Common myeloid progenitor, CD34-positive (primary cell): Measurements from ENCODE around the gene WASHC2A.
A peak's percentile ranks its signal among the peaks of the same experiment; 100 is the strongest.
"Not testable (repeated sequence)": the region's sequence is repeated elsewhere in the genome, so short reads cannot be mapped to it uniquely, and the experiment has no call there.

Experiments used
- CTCF ChIA-PET: fragments of 350-600 bp; sonication (Branson Sonifier 250); formaldehyde crosslinking; loops from one replicate; lab custom pipeline; 2021; ENCODE audit warnings: antibody characterized with exemption; lab: Charles Lee
- POLR2A ChIA-PET: fragments of 350-600 bp; sonication (Branson Sonifier 250); formaldehyde crosslinking; loops from one replicate; lab custom pipeline; 2021; ENCODE audit warnings: antibody characterized with exemption; lab: Charles Lee
- DNase-seq, 3 donors: peaks; one replicate each; pipeline versions ENCODE4 v3.0.0 to v3.0.0-alpha.2; 2013
- H3K27ac ChIP-seq, 2 experiments: 1 replicate in 1 of 2; 2 replicates in 1 of 2; pipeline ENCODE4 v1.7.0; 2013; ENCODE audit warnings: inconsistent platforms in 2 of 2, low read length in 2 of 2, mild to moderate bottlenecking in 2 of 2, low read depth in 1 of 2, moderate library complexity in 1 of 2; ENCODE audit not compliant: severe bottlenecking in 2 of 2, insufficient read depth in 1 of 2, poor library complexity in 1 of 2
- H3K27me3 ChIP-seq, 5 experiments: replicated peaks in 2 of 5; 1 replicate in 3 of 5; 2 replicates in 2 of 5; pipeline versions ENCODE4 v1.6.1 to v1.7.0; 2013; ENCODE audit warnings: low read length in 4 of 5, mild to moderate bottlenecking in 2 of 5, moderate library complexity in 2 of 5, inconsistent platforms in 1 of 5; ENCODE audit not compliant: insufficient read depth in 5 of 5, control insufficient read depth in 4 of 5
- H3K36me3 ChIP-seq, 4 experiments: 1 replicate in 2 of 4; 2 replicates in 2 of 4; pipeline versions ENCODE4 v1.6.1 to v1.7.0; 2013; ENCODE audit warnings: low read length in 3 of 4, control low read depth in 1 of 4, mild to moderate bottlenecking in 1 of 4; ENCODE audit not compliant: control insufficient read depth in 4 of 4, insufficient read depth in 4 of 4
- H3K4me1 ChIP-seq, 4 experiments: 1 replicate in 3 of 4; 2 replicates in 1 of 4; pipeline versions ENCODE4 v1.6.1 to v1.7.1; 2013; ENCODE audit warnings: low read length in 3 of 4, mild to moderate bottlenecking in 3 of 4, control low read depth in 1 of 4, inconsistent platforms in 1 of 4, moderate library complexity in 1 of 4; ENCODE audit not compliant: control insufficient read depth in 4 of 4, insufficient read depth in 4 of 4; ENCODE audit errors: control extremely low read depth in 1 of 4
- H3K4me3 ChIP-seq, 7 experiments: 1 replicate in 4 of 7; 2 replicates in 3 of 7; pipeline versions ENCODE4 v1.5.1 to v1.7.0; 2013; ENCODE audit warnings: mild to moderate bottlenecking in 7 of 7, low read length in 6 of 7, moderate library complexity in 6 of 7, inconsistent platforms in 2 of 7, low read depth in 2 of 7, control low read depth in 1 of 7; ENCODE audit not compliant: insufficient read depth in 4 of 7, control insufficient read depth in 1 of 7; ENCODE audit errors: extremely low read depth in 1 of 7
- H3K9me3 ChIP-seq, 5 experiments: 1 replicate in 4 of 5; 2 replicates in 1 of 5; pipeline versions ENCODE4 v1.6.1 to v1.7.1; 2013; ENCODE audit warnings: low read length in 4 of 5, mild to moderate bottlenecking in 2 of 5, inconsistent platforms in 1 of 5, low read depth in 1 of 5, moderate library complexity in 1 of 5; ENCODE audit not compliant: control insufficient read depth in 4 of 5, insufficient read depth in 2 of 5; ENCODE audit errors: control extremely low read depth in 1 of 5
- WGBS: methylation state at CpG from one replicate; pipeline ENCODE4 v1.1.5; 2013; ENCODE audit not compliant: insufficient coverage; 5-methylcytosine and 5-hydroxymethylcytosine counted together

Gene WASHC2A

GRCh38 chr10:50127770-50128292 is 60.1 kb downstream of the WASHC2A start:
- POLR2A ChIA-PET = not testable (repeated sequence)

GRCh38 chr10:50131245-50131965 is 63.7 kb downstream of the WASHC2A start:
- 100% methylated on average over 2 of the region's 8 CpGs for WGBS

More at GRCh38 chr10:50127770-50128292, 60.1 kb downstream of the WASHC2A start:
- H3K36me3 ChIP-seq = peaks cover 0 to 29% (median 3%) of the 10 kb centered on the region in 4 experiments
- H3K9me3 ChIP-seq, DNase-seq, H3K4me3 ChIP-seq, H3K4me1 ChIP-seq, CTCF ChIA-PET, H3K27me3 ChIP-seq, H3K27ac ChIP-seq: not testable (repeated sequence)
- WGBS = no CpG with 5 or more reads among the region's 5 CpGs

GRCh38 chr10:50132322-50132721 is 64.6 kb downstream of the WASHC2A start:
- POLR2A ChIA-PET, H3K27ac ChIP-seq, H3K4me3 ChIP-seq, H3K4me1 ChIP-seq, CTCF ChIA-PET, DNase-seq, H3K9me3 ChIP-seq, H3K27me3 ChIP-seq: not testable (repeated sequence)
- 83% methylated on average over 1 of the region's 6 CpGs for WGBS
- H3K36me3 ChIP-seq = peaks cover 0 to 17% (median 3%) of the 10 kb centered on the region in 4 experiments

More at GRCh38 chr10:50131245-50131965, 63.7 kb downstream of the WASHC2A start:
- H3K27me3 ChIP-seq, H3K4me1 ChIP-seq, H3K9me3 ChIP-seq, POLR2A ChIA-PET, CTCF ChIA-PET, H3K4me3 ChIP-seq, DNase-seq, H3K27ac ChIP-seq: not testable (repeated sequence)
- H3K36me3 ChIP-seq = peaks cover 0 to 20% (median 3%) of the 10 kb centered on the region in 4 experiments

GRCh38 chr10:50132841-50133240 is 65.1 kb downstream of the WASHC2A start:
- H3K9me3 ChIP-seq, POLR2A ChIA-PET, H3K27me3 ChIP-seq, H3K27ac ChIP-seq, H3K4me1 ChIP-seq, H3K4me3 ChIP-seq, CTCF ChIA-PET, DNase-seq: not testable (repeated sequence)
- no CpG with 5 or more reads among the region's 3 CpGs for WGBS
- H3K36me3 ChIP-seq = peaks cover 0 to 17% (median 3%) of the 10 kb centered on the region in 4 experiments

- DNase-seq = peak; percentile 42 to 89 (median 79)
- H3K4me1 ChIP-seq, H3K27ac ChIP-seq, H3K9me3 ChIP-seq, H3K4me3 ChIP-seq, H3K27me3 ChIP-seq, H3K36me3 ChIP-seq, CTCF ChIA-PET, POLR2A ChIA-PET: not testable (repeated sequence)
- 0% methylated on average over 2 of the region's 10 CpGs for WGBS
These were observed 75.9 kb downstream of the WASHC2A start for GRCh38 chr10:50143512-50144174.

GRCh38 chr10:50145575-50145974 is 77.8 kb downstream of the WASHC2A start:
- H3K27ac ChIP-seq, H3K36me3 ChIP-seq, H3K4me1 ChIP-seq, POLR2A ChIA-PET, H3K9me3 ChIP-seq, H3K27me3 ChIP-seq, DNase-seq, CTCF ChIA-PET, H3K4me3 ChIP-seq: not testable (repeated sequence)
- no CpG with 5 or more reads among the region's 1 CpG for WGBS

GRCh38 chr10:50152792-50153272 is 85.1 kb downstream of the WASHC2A start:
- ChIA-PET CTCF (no interaction called here), POLR2A (no interaction called here)
- Histone ChIP-seq H3K9me3 (no peaks in the 10 kb centered on the region), H3K4me3 (peak overlapping the region in 2 of 7 experiments; percentile 5 to 26), H3K27ac (no peak overlapping the region), H3K36me3 (no peaks in the 10 kb centered on the region), H3K27me3 (peaks cover 0 to 16% (median 0%) of the 10 kb centered on the region in 5 experiments), H3K4me1 (peaks cover 0 to 4% (median 2%) of the 10 kb centered on the region in 4 experiments)
- 4% methylated on average over 30 of the region's 34 CpGs for WGBS
- DNase-seq = peak in 2 of 3 donors; percentile 8
